Neural crest cell (in vitro differentiated cells): Measurements from ENCODE around the gene ERMN. TPM values are rescaled to one million over a fixed set of nuclear protein-coding genes. Genes with fewer than 3 reads are reported as not detected.

Experiments used
- DNase-seq: peaks from one replicate; pipeline ENCODE4 v3.0.0; 2021; ENCODE audit warnings: low read depth, mixed read lengths, low spot score
- H3K27ac Mint-ChIP-seq: one replicate; pipeline ENCODE4 v1.8.0; 2021; ENCODE audit warnings: mild to moderate bottlenecking, mixed read lengths; ENCODE audit not compliant: unreplicated experiment
- H3K27me3 Mint-ChIP-seq: 2 replicates; pipeline ENCODE4 v1.8.0; 2021; ENCODE audit warnings: low read depth, mild to moderate bottlenecking, mixed read lengths
- H3K36me3 Mint-ChIP-seq: 2 replicates; pipeline ENCODE4 v1.8.0; 2021; ENCODE audit warnings: low read depth, mild to moderate bottlenecking, mixed read lengths
- H3K4me1 Mint-ChIP-seq: 2 replicates; pipeline ENCODE4 v1.8.0; 2021; ENCODE audit warnings: mixed read lengths
- H3K4me3 Mint-ChIP-seq: one replicate; pipeline ENCODE4 v1.8.0; 2021; ENCODE audit warnings: mild to moderate bottlenecking, mixed read lengths
- H3K9me3 Mint-ChIP-seq: 2 replicates; pipeline ENCODE4 v1.8.0; 2021; ENCODE audit warnings: mixed read lengths
- CTCF ChIP-seq: fragments of 200-600 bp; sonication (generic); conservative IDR thresholded peaks from 2 replicates; pipeline ENCODE4 v1.5.0; 2021; ENCODE audit warnings: antibody characterized with exemption, mild to moderate bottlenecking
- total RNA-seq: library from RNA; stranded (reverse); gene quantifications from 2 replicates; pipeline ENCODE4 v1.2.1, GENCODE V29; 2021

ERMN gene
- total RNA-seq, 1 donor from 2014 or later, result 0.44 TPM

- peaks cover 10% of the 10 kb centered on the region for H3K9me3 Mint-ChIP-seq
- peaks cover 6% of the 10 kb centered on the region for H3K36me3 Mint-ChIP-seq
- H3K27ac Mint-ChIP-seq, result no peak overlapping the region
- H3K27me3 Mint-ChIP-seq, result no peaks in the 10 kb centered on the region
- peaks cover 10% of the 10 kb centered on the region for H3K4me1 Mint-ChIP-seq
- no peak overlapping the region for H3K4me3 Mint-ChIP-seq
- no peak for DNase-seq
- no peak for TF ChIP-seq CTCF
These were observed 37.0 kb upstream of the ERMN start for GRCh38 chr2:157362627-157363026.

DNA sequence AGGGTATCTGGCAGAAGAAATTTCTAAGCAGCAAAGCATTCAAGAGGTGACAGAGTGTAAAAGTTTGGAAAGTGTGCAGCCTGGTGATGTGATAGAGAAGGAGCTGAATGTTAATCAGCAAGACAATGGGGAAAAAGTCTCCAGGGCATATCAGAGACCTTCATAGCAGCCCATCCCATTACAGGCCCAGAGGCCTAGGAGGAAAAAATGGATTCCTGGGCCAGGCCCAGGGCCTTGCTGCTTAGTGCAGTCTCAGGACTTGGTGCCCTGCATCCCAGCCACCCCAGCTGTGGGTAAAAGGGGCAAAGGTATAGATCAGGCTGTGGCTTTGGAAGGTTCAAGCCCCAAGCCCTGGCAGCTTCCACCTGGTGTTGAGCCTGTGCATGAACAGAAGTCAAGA is 35.9 kb upstream of the ERMN start:
- Mint-ChIP-seq H3K9me3 (peaks cover 10% of the 10 kb centered on the region), H3K36me3 (peaks cover 6% of the 10 kb centered on the region), H3K27me3 (no peaks in the 10 kb centered on the region), H3K27ac (no peak overlapping the region), H3K4me1 (peaks cover 10% of the 10 kb centered on the region), H3K4me3 (no peak overlapping the region)
- TF ChIP-seq CTCF, result no peak
- no peak for DNase-seq

DNA sequence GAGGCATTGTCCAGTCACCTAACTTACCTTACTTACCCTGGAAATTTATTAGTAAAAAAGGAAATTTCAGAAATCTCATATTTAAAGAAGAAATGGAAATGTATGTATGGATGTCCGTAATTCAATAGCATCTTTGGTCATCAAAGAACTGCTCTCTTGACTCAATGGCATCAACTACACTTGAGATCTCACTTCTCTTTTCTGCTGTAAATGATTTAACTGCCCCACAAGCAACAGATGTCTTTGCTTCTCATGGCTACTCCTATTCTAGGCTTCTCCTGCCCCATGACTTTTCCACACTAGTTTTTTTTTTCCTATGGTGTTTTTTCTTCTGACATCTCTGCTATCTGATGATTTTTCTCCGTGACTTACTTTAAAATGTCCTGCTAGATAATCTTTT is 34.0 kb upstream of the ERMN start:
- H3K27ac Mint-ChIP-seq, result no peak overlapping the region
- peaks cover 6% of the 10 kb centered on the region for H3K36me3 Mint-ChIP-seq
- H3K9me3 Mint-ChIP-seq, result peaks cover 10% of the 10 kb centered on the region
- H3K4me1 Mint-ChIP-seq, result no peaks in the 10 kb centered on the region
- H3K4me3 Mint-ChIP-seq, result no peak overlapping the region
- TF ChIP-seq CTCF, result no peak
- DNase-seq, result no peak
- H3K27me3 Mint-ChIP-seq, result no peaks in the 10 kb centered on the region

GRCh38 chr2:157355618-157356017 is 30.0 kb upstream of the ERMN start:
- no peaks in the 10 kb centered on the region for H3K36me3 Mint-ChIP-seq
- DNase-seq, result no peak
- no peaks in the 10 kb centered on the region for H3K9me3 Mint-ChIP-seq
- H3K27ac Mint-ChIP-seq, result no peak overlapping the region
- H3K4me1 Mint-ChIP-seq, result no peaks in the 10 kb centered on the region
- no peaks in the 10 kb centered on the region for H3K27me3 Mint-ChIP-seq
- no peak overlapping the region for H3K4me3 Mint-ChIP-seq
- TF ChIP-seq CTCF, result no peak

DNA sequence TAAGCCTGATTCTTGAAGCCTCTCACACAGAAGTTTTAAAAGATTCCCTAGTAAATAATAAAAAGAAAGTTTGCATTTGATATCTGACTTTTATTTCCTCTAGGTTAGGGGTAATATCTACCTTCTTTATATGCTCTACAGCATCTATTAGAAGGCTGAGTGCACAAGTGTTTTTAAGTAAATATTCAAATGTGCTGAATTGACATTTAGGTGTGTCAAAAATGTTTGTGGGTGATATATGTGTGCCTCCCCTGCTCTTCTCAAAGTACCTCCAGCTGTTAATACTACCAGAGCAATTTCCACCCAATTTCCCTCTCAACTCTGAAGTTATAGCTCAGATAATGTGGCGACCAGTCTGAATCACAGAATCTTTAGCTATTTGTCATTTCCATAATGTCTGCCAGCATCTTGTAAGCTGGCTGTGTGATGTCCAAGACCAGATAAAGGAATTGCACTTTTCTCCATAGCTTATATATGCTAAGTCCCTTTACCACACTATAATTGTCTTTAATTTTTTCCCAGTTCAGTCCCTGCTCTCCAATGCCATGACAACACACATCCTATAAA is 24.4 kb upstream of the ERMN start:
- no peak for DNase-seq
- Mint-ChIP-seq H3K36me3 (peaks cover 3% of the 10 kb centered on the region), H3K4me3 (no peak overlapping the region), H3K27me3 (no peaks in the 10 kb centered on the region), H3K27ac (no peak overlapping the region), H3K4me1 (no peaks in the 10 kb centered on the region), H3K9me3 (peaks cover 4% of the 10 kb centered on the region)
- TF ChIP-seq CTCF, result no peak
